GM04504 (cell line): ENCODE data around the gene DNPEP.
"Not testable (repeated sequence)": the region's sequence is repeated elsewhere in the genome, so short reads cannot be mapped to it uniquely, and the experiment has no call there.

Experiments
- DNase-seq: peaks from one replicate; pipeline ENCODE4 v3.0.0-alpha.2; 2012; ENCODE audit warnings: low read depth

DNPEP gene

GRCh38 chr2:219419012-219419324 is 31.3 kb upstream of the DNPEP start:
- DNase-seq: no peak

- no peak for DNase-seq
Observed at GRCh38 chr2:219418155-219419011, 30.7 kb upstream of the DNPEP start, which contains the start of gene DES. Gene DES (plus strand): TSS chr2:219418377. CDS start chr2:219418463, 86 bp downstream.

- DNase-seq: no peak
Observed at GRCh38 chr2:219417374-219417773, 29.7 kb upstream of the DNPEP start.

- no peak for DNase-seq
Observed at GRCh38 chr2:219416938-219417337, 29.2 kb upstream of the DNPEP start.

- DNase-seq: no peak
Observed at GRCh38 chr2:219416235-219416602, 28.5 kb upstream of the DNPEP start.

- no peak for DNase-seq
Observed at GRCh38 chr2:219415580-219416234, 28.0 kb upstream of the DNPEP start.

GRCh38 chr2:219414857-219415256 is 27.1 kb upstream of the DNPEP start:
- DNase-seq: no peak

GRCh38 chr2:219410390-219410789 is 22.7 kb upstream of the DNPEP start:
- DNase-seq: no peak

GRCh38 chr2:219409619-219410018 is 21.9 kb upstream of the DNPEP start:
- no peak for DNase-seq

- DNase-seq: no peak
Observed at GRCh38 chr2:219408631-219409030, 20.9 kb upstream of the DNPEP start.

GRCh38 chr2:219408204-219408603 is 20.5 kb upstream of the DNPEP start:
- DNase-seq: no peak

GRCh38 chr2:219407343-219407742 is 19.6 kb upstream of the DNPEP start:
- not testable (repeated sequence) for DNase-seq

GRCh38 chr2:219406861-219407230 is 19.1 kb upstream of the DNPEP start:
- DNase-seq: peak; percentile 90

- DNase-seq: no peak
Observed at GRCh38 chr2:219405958-219406860, 18.5 kb upstream of the DNPEP start.

- no peak for DNase-seq
Observed at GRCh38 chr2:219405451-219405850, 17.7 kb upstream of the DNPEP start.

GRCh38 chr2:219404954-219405353 is 17.2 kb upstream of the DNPEP start:
- no peak for DNase-seq

GRCh38 chr2:219404291-219404910 is 16.7 kb upstream of the DNPEP start:
- DNase-seq: no peak

GRCh38 chr2:219403861-219404260 is 16.1 kb upstream of the DNPEP start:
- DNase-seq: no peak

- DNase-seq: peak; percentile 57
Observed at GRCh38 chr2:219402665-219403515, 15.2 kb upstream of the DNPEP start.

GRCh38 chr2:219401606-219402005 is 13.9 kb upstream of the DNPEP start:
- no peak for DNase-seq

GRCh38 chr2:219400562-219400961 is 12.8 kb upstream of the DNPEP start:
- DNase-seq: no peak
